ENCODE measurements around the gene IL36A.

Gene IL36A

DNA sequence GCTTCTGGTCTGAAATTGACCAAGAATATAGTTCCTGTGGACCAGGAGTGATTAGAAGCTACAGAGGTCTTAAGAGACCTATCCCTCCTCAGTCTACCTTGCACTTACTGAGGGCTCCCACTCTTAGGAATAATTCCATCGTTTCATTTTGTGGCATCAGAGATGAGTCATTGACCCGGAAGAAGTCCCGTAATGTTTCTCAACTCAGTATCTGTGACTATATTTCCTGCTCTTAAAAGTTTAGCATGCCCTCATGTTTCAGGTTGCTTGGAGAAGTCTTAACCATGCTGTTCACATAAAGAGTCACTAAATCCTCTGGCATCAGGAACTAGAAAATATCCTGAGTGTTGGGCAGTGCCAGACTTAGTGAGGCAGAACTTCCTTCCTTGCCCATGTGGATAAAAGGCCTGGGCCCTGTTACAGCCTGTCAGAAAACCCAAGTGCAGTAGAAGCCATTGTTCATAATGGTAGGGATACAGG, at the start of gene IL36A:
Gene IL36A, plus strand, starts transcription at position 430 of the 480 bp plus-strand sequence. CDS start 413 bp downstream, outside the sequence.
- DNase-seq (ENCODE audit: low read depth), result no peak

DNA sequence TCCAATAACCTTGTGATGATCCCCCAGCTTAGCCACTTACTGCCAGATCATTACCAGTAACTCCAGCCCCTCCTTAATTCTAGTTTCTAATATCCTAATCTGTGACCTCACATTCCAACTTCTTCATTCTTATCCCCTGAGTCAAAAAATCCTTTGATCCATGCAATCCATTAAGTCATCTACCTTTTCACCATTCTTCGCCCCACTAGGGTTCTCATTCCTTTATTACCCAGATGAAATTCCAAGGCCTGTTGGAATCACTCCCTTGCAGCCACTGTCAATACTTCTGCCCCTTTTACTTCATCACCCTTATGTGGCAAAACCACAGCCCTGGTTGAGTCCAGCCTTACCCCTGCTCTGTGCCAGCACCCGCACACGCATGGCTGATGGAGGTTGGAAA, 47.7 kb upstream of the IL36A start:
- DNase-seq (ENCODE audit: low read depth), result no peak

- peak; percentile 55 for DNase-seq (ENCODE audit: low read depth)
Measured at GRCh38 chr2:112958428-112959108, 46.7 kb upstream of the IL36A start.

- no peak for DNase-seq (ENCODE audit: low read depth)
Measured at GRCh38 chr2:112959109-112959812, 46.0 kb upstream of the IL36A start.

GRCh38 chr2:112960230-112960825, 44.9 kb upstream of the IL36A start:
- no peak for DNase-seq (ENCODE audit: low read depth)

DNA sequence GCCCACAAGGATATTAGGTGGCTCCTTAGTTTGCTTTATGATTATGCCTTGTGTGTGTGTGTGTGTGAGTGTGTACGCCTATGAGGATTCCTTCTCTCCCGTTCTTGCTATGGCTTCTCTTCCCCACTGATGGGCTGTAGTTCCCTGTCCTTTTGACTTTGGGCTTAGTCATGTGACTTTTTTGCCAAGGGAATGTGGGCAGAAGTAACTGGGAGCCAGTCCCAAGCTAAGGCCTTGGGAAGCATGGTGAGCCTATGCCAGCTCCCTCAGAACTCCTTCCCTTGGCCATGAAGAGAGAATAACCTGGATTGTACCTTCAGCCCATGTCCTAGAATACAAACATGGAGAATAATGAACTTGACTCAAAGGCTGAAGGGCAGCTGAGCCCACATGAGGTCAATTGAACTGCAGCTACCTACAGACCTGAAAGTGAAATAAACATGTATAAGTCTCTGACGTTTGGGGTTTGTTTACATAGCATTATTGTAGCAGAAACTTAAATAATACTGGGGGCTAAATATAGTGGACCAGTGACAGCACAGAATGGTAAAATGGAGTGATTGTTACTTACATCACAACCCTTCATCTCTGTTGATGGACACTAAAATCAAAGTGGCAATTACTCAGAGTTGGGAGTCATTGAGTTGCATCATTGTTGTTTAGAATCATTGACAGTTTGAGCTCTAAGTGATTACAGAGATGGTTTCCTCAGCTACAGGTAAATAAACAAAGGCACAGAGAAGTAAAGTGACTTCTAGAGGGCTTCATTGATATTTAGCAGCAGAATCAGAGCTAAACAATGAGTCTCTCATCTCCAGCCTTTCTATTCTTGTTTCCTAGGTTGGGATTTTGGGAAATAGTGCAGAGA, 42.7 kb upstream of the IL36A start:
- DNase-seq (ENCODE audit: low read depth), result no peak

- DNase-seq (ENCODE audit: low read depth), result no peak
Measured at GRCh38 chr2:112967023-112967422, 38.2 kb upstream of the IL36A start.

- DNase-seq (ENCODE audit: low read depth), result no peak
Measured at GRCh38 chr2:112972423-112973086, 32.7 kb upstream of the IL36A start.

GRCh38 chr2:112973156-112973555, 32.1 kb upstream of the IL36A start:
- no peak for DNase-seq (ENCODE audit: low read depth)

DNA sequence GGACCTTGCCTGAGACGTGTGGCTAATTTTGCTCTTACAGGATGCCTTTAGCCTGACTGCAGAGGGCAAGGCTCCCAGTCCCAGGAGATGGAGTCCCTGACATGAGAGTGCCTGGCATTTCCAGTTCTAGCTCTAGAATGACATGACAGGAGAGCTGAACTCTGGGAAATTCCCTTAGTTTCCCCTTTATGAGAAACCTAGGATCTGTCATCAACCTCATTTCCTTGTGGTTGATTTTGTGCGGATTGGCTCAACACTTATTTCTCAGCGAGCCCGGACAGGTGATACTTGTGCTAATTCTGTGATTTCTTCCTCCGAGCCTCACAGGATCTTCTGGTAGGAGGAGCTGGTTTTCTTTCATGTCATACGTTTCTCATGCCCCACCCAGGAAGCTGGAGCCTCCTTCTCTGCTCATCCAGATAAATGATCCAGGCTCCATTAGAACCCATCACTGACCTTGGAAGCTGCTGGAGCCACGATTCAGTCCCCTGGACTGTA, 27.7 kb upstream of the IL36A start, which contains the start of gene IL36G:
Gene IL36G, plus strand, starts transcription at position 448 of the 498 bp plus-strand sequence. CDS start 633 bp downstream, outside the sequence.
- no peak for DNase-seq (ENCODE audit: low read depth)

GRCh38 chr2:112979731-112980130, 25.5 kb upstream of the IL36A start:
- DNase-seq (ENCODE audit: low read depth), result no peak

DNA sequence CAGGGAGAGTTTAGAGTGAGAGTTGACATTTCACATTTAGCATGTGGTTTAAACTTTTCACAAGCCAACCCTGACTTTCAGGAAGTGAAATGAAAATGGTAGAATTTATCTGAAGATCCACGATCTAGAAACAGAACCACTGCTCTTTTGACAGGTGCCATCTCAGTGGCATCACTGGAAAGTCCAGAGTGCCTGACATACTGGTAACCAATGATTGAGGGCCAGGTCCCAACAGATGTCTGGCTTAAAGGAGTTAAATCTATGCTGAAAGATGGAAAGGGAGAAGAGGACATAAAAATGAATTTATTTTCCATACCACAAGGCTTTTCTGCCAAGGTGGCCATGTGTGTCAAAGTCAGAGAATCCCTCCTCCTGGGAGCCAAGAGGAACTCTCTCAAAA, 24.7 kb upstream of the IL36A start:
- no peak for DNase-seq (ENCODE audit: low read depth)

DNA sequence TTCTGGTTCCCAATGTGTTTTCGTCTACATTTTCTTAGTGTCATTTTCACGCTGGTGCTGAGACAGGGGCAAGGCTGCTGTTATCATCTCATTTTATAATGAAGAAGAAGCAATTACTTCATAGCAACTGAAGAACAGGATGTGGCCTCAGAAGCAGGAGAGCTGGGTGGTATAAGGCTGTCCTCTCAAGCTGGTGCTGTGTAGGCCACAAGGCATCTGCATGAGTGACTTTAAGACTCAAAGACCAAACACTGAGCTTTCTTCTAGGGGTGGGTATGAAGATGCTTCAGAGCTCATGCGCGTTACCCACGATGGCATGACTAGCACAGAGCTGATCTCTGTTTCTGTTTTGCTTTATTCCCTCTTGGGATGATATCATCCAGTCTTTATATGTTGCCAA, 20.2 kb upstream of the IL36A start:
- DNase-seq (ENCODE audit: low read depth), result no peak

GRCh38 chr2:112989611-112990010, 15.6 kb upstream of the IL36A start:
- DNase-seq (ENCODE audit: low read depth), result no peak

- DNase-seq (ENCODE audit: low read depth), result no peak
Measured at GRCh38 chr2:112993831-112994230, 11.4 kb upstream of the IL36A start.

DNA sequence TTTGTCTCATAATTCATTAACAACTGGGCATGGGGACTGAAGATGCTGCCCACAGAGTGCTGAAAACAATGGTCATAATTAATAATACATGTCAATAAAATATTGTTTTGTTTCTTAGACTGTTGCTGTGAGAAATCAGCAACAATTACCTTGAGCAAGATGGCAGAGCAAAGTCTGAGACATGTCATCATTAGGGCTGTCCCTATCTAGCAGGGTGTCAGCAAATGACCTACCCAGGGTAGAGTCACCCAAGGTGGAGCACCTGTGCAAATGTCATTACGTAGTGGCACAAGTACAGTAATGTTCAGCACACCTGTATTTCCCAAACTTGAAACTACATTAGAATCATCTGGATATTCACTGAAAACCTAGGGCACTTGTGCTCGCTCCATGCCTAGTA, 10.6 kb upstream of the IL36A start:
- DNase-seq (ENCODE audit: low read depth), result no peak

GRCh38 chr2:112995346-112995920, 9.8 kb upstream of the IL36A start:
- DNase-seq (ENCODE audit: low read depth), result no peak

- DNase-seq (ENCODE audit: low read depth), result no peak
Measured at GRCh38 chr2:112996635-112997034, 8.6 kb upstream of the IL36A start.

GRCh38 chr2:112997151-112997550, 8.1 kb upstream of the IL36A start:
- no peak for DNase-seq (ENCODE audit: low read depth)

DNA sequence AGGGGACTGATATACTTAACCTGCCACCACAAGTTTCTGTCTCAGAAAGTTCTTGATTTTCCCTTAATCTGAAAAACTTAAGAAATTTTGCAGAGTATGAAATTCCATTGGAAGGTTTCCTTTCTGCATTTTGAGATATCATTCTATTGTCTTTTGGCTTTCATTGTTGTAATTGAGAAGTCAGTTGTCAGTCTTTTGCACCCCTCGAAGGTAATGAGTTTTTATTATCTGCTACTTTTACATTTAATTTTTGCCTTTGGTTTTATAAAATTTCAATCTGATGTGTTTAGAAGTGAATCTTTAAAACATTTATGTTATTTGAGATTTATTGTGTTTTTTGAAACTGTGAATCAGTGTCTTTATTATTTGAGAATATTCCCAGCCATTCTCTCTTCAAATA, 4.8 kb upstream of the IL36A start:
- DNase-seq (ENCODE audit: low read depth), result no peak

DNA sequence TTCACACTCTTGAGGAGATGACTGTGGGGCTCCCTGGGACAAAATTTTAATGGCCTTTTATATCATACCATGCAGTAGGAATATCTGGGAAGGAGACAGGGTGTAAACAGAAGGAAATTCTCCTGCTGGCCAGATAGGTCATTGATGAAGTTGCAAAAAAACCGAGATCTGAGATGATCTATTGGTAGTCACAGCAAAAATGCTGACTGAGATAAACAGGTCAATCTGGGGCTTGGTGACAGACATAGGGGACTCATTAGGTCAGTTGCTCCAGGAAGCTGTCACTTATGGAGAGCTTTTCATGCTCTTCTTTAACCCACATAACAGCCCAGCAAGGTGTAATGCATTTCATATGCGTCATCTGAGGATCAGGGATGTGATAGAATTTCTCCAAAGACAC, 2.6 kb upstream of the IL36A start:
- no peak for DNase-seq (ENCODE audit: low read depth)
